HG03039 (cell line): ENCODE results near the gene ACTN2.
A peak's percentile ranks its signal among the peaks of the same experiment; 100 is the strongest.
"Not testable (repeated sequence)": the region's sequence is repeated elsewhere in the genome, so short reads cannot be mapped to it uniquely, and the experiment has no call there.

Experiments
- ATAC-seq: cut with Tn5 transposase; IDR thresholded peaks from one replicate; pipeline ENCODE4 v1.9.1; 2021; ENCODE audit warnings: mild to moderate bottlenecking, moderate library complexity; ENCODE audit not compliant: unreplicated experiment

Gene ACTN2

GRCh38 chr1:236685917-236686814, at the start of gene ACTN2:
ACTN2 (plus strand) TSS chr1:236686499; CDS start chr1:236686674, 175 bp downstream.
- ATAC-seq, result peak; percentile 67

DNA sequence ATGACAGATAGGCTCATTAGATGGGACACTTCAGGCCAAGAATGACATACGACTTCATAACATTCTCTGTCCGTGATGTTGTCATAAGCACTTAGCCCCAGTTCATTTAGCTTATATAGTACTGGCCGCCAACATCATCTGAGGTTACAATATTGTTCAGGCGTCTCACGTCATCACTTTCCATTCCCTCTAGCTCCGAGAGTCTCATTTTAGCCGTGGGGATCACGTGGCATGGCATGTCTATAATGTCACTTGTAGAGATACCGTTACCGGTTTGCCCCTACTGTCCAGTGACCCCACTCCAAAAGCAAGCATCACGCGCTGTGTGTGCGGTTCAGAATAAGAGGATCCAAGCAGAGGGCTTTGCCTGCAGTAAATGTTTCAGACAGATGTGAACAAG, 47.4 kb upstream of the ACTN2 start:
- no peak for ATAC-seq

DNA sequence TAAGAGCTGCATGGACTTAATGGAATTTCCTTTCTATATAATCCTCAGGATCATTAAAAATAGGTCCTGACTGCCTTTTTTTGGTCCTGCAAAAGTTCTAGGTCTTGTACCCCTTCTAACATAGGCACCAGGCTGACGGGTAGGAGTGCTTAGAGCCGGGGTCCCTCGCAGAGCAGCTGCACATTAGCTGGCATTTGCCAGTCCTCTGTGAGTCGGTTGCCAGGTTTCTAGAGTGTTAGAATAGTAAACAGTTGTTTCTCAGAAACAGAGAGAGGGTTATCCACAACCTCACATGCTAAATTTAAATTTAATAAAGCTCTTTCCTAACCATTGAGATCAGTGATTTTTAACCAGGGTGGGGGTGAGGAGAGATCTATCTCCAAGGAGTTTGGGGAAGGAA, 46.6 kb upstream of the ACTN2 start:
- ATAC-seq, result no peak

- ATAC-seq, result no peak
These were observed 43.5 kb upstream of the ACTN2 start for GRCh38 chr1:236642763-236643162.

GRCh38 chr1:236645016-236645680, 41.2 kb upstream of the ACTN2 start:
- ATAC-seq, result no peak

DNA sequence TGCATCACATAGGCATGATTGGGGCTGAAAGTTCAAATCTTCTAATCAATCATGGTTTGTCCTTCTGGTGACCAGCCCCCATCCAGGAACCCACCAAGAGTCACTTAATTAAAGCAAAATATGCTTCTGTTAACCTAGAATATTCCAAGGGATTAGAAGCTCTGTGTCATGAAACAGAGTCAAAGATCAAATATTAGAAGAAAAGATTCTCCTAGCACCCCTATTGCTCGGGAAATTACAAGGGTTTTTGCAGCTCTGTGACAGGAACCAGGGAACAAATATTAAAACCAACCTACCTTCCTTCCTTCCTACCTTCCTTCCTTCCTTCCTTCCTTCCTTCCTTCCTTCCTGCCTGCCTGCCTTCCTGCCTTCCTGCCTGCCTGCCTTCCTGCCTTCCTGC, 31.8 kb upstream of the ACTN2 start:
- no peak for ATAC-seq

DNA sequence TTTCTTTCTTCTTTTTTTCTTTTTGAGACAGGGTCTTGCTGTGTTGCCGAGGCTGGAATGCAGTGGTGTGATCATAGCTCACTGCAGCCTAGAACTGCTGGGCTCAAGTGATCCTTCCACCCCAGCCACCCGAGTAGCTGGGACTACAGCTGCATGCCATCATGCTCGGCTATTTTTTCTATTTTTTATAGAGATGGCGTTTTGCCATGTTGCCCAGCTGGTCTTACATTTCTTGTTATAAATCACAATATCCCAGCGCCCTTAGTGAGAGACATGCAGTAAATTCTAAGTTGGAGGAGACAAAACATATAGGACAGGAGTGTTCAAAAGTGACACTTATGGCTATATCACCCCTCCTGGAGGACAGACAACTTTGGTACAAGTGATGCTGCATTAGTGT, 31.3 kb upstream of the ACTN2 start:
- ATAC-seq, result no peak

DNA sequence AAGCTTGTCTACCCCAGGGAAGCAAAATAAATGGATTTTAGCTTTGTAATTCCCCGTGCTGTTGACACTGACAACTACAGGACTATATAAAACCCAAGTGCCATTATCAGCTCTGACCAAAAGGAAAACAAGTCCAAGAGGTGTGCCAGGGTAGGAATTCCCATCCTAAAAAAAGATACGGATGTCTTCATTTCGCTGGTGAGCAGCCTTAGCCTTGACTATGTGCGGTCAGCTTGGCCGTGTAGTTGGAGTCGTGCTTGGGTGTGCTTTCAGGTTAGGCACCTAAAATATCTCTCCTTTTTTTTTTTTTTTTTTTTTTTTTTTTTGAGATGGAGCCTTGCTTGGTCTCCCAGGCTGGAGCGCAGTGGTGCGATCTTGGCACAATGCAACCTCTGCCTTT, 28.9 kb upstream of the ACTN2 start:
- no peak for ATAC-seq

DNA sequence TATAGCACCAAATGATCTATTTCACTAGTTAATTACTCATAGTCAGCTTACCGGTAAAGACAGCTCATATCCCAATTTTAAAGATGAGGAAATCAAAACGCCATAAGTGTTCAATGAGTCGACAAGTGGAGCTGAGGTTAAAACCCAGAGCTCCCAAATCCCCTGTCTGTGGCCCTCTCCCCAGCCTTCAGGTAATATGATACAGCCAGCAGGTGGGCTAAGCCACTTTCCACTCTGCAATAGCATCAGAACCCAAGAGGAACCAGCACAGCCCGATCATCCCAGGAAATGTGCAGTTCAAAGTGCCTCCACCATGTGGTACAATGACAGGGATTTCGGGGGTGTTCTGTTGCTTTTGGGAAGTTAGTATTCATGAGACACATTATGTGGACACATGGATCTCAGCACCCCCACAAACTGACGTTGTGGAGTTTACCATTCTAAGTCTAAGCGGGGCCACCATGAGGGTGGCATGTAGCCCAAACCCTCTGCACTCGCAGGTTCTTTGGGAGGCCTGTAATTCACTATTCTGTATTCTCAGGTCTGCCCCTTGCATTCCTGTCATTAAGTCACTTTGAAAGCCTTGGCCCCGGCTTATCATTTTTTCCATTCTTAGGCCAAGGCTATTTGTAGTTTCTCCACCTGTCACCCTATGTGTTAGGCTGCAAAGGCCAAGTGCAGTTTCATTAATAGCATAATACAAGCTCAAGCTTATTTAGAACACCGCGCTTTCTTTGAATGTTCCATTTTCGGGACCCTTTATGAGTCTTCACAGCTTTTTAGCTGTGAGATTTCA, 26.3 kb upstream of the ACTN2 start:
- no peak for ATAC-seq

DNA sequence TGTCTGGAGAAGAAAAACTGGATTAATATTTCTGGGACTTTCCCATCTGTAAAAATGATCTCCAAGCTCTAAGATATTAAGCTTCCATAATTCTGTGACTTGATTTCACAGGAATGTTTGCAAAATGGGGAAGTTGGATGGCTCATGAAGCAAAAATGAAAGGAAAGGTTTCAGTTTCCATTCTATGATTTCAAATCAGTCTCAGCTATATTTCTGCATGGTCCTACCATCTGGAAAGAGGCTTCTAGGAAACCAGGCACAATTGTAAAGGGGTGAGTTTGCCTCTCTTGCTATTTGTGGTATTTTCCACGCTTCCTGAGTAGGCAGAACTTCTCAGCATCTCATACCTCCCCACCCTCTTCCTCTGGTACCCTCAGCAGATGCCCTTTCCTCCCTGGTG, 22.4 kb upstream of the ACTN2 start:
- ATAC-seq, result no peak

- ATAC-seq, result not testable (repeated sequence)
These were observed 17.4 kb upstream of the ACTN2 start for GRCh38 chr1:236668909-236669308.

GRCh38 chr1:236670060-236670459, 16.2 kb upstream of the ACTN2 start:
- no peak for ATAC-seq

GRCh38 chr1:236673289-236673919, 12.9 kb upstream of the ACTN2 start:
- ATAC-seq, result no peak

- no peak for ATAC-seq
These were observed 8.6 kb upstream of the ACTN2 start for GRCh38 chr1:236677641-236678235.

DNA sequence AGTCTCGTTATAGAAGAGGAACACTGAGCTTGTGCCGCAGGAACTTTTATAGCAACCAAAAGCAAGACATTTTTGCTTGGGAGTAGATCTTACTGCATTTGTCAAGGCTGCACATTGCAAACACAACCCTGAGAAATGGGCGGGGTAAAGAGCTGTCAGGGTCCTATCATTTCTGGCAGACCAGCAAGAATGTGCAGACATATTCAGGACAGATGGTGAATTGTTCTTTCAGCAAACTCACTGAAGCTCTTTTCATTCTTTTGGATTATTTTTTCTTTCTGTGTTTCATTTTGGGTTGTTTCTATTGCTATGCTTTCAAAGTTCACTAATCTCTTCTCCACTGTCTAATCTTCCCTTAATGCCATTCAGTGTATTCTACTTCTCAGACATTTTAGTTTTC, 5.1 kb upstream of the ACTN2 start:
- ATAC-seq, result no peak

- ATAC-seq, result no peak
These were observed 938 bp upstream of the ACTN2 start for GRCh38 chr1:236685205-236685916.

- no peak for ATAC-seq
These were observed 489 bp downstream of the ACTN2 start for GRCh38 chr1:236686815-236687160.

DNA sequence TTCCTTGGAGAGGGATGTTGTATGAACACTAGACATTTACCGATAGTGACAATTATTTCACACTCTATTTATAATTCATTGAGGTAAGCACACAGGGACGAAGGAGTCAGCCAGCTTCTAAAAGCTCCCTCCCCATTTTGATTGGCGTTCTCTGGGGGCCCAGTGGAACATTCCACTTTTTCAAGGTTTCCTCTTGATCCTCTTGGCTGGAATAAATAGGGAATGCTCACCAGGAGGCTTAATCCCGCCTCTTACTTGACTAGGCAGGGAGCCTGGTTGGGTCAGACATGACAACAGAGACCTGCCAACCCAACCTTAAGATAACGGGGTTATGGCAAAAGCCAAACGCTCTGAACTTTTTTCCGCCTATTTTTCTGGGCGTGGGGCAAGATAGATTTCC, 974 bp downstream of the ACTN2 start:
- ATAC-seq, result no peak

GRCh38 chr1:236688705-236689104, 2.4 kb downstream of the ACTN2 start:
- ATAC-seq, result no peak
